ENCODE measurements around the gene C3orf20.

- no peak for TF ChIP-seq CTCF (IDR thresholded peaks at IDR 0.05)
- no peak for TF ChIP-seq POLR2A (IDR thresholded peaks at IDR 0.05)
Observed at GRCh38 chr3:14761121-14761672, 86.3 kb downstream of the C3orf20 start.
